AG04450 (cell line): ENCODE data around the gene OSBPL2. TPM values are rescaled to one million over a fixed set of nuclear protein-coding genes. Genes with fewer than 3 reads are reported as not detected.

Source experiments
- CTCF ChIA-PET: fragments of 300-600, 350-600 bp; formaldehyde crosslinking; extraction: SDS; loops from one replicate; lab custom pipeline; 2022; ENCODE audit warnings: antibody characterized with exemption, inconsistent platforms; lab: Charles Lee
- POLR2A ChIA-PET: fragments of 350-600 bp; formaldehyde crosslinking; extraction: SDS; loops from one replicate; lab custom pipeline; 2021; ENCODE audit warnings: antibody characterized with exemption, inconsistent platforms; lab: Yijun Ruan, JAX
- DNase-seq: peaks from one replicate; pipeline ENCODE4 v3.0.0-alpha.2; 2011; ENCODE audit warnings: low read depth, low spot score
- H3K27ac ChIP-seq: one replicate; pipeline ENCODE4 v1.5.1; 2012; ENCODE audit warnings: low read depth, low read length, control low read depth
- H3K27me3 ChIP-seq: one replicate; pipeline ENCODE4 v1.6.0; 2012; ENCODE audit warnings: low read length; ENCODE audit not compliant: control insufficient read depth, insufficient read depth
- H3K4me3 ChIP-seq: 2 replicates; pipeline ENCODE4 v1.5.1; 2011; ENCODE audit warnings: mild to moderate bottlenecking, low read depth, low read length, control low read depth
- H3K9me3 ChIP-seq: 2 replicates; pipeline ENCODE4 v1.5.1; 2012; ENCODE audit warnings: low read length; ENCODE audit not compliant: control insufficient read depth, insufficient read depth
- polyA plus RNA-seq: library from polyadenylated mRNA; depleted of rRNA; stranded (reverse); fragments of >200 nt; gene quantifications from 2 replicates; pipeline ENCODE4 v1.2.3, GENCODE V29; 2011
- TF ChIP-seq, protein P1 (sequence below): IDR thresholded peaks from 2 replicates; pipeline ENCODE4 v1.5.1; 2011; ENCODE audit warnings: low read depth, low read length, control low read depth, inconsistent platforms

Gene OSBPL2
- polyA plus RNA-seq, 1 experiment: 18.5 TPM

DNA sequence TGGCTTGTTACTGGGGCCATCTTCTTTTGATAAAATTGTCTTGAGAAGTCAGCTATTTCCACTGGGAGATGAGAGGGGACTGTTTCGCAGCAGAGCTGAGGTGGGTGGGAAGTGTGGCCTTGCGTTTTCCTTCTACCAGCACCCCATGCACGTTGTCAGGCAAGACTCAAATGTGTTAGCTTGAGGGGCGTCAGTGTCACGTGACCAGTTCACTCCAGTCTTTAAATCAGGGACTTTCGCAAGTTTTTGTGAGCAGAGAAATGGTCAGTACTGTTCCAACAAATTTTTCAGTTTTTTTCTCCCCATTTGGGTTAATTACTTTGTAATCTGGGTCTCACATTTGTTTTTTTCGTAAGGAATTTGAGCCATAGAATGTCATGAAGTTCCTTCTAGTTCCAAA lies 43.8 kb downstream of the OSBPL2 start:
- no peaks in the 10 kb centered on the region; the same call in 1 of the 2 replicates for H3K9me3 ChIP-seq
- no peak overlapping the region for H3K4me3 ChIP-seq
- H3K27me3 ChIP-seq: no peaks in the 10 kb centered on the region
- ChIA-PET POLR2A (no interaction called here), CTCF (no interaction called here)
- H3K27ac ChIP-seq: no peak overlapping the region
- DNase-seq: no peak
- TF ChIP-seq, protein P1, sequence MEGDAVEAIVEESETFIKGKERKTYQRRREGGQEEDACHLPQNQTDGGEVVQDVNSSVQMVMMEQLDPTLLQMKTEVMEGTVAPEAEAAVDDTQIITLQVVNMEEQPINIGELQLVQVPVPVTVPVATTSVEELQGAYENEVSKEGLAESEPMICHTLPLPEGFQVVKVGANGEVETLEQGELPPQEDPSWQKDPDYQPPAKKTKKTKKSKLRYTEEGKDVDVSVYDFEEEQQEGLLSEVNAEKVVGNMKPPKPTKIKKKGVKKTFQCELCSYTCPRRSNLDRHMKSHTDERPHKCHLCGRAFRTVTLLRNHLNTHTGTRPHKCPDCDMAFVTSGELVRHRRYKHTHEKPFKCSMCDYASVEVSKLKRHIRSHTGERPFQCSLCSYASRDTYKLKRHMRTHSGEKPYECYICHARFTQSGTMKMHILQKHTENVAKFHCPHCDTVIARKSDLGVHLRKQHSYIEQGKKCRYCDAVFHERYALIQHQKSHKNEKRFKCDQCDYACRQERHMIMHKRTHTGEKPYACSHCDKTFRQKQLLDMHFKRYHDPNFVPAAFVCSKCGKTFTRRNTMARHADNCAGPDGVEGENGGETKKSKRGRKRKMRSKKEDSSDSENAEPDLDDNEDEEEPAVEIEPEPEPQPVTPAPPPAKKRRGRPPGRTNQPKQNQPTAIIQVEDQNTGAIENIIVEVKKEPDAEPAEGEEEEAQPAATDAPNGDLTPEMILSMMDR: no peak

DNA sequence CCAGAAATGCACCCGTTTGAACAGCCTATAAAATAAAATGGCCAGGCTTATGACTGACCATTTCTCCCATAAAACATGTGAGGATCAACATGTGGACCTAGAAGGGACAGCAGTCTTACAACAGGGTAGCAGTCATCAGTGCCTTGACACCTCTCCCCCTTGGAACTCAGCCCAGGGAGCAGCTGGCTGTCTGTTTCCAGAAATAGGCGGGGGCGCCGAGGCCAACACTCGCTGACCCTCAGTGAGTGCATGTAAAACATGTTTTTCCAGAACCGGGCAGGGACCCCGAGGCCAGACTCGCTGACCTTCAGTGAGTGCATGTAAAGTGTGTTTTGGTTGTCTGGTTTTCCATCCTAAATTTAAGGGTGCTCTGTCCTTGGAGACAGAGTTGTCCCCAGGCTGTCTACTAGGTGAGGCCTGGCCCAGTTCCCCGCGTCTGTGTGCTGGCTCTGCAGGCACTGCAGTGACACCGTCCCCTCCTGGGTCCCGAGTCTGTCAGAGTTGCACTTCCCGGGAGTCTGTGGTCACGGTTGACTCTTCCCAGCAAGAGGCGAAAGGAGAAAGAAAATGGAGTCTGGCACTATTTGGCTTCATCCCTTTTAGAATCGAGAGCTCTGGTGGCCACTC lies 44.7 kb downstream of the OSBPL2 start:
- ChIA-PET CTCF (no interaction called here), POLR2A (no interaction called here)
- TF ChIP-seq, protein P1: no peak
- Histone ChIP-seq H3K27me3 (no peaks in the 10 kb centered on the region), H3K9me3 (no peaks in the 10 kb centered on the region; the same call in 1 of the 2 replicates), H3K4me3 (no peak overlapping the region), H3K27ac (no peak overlapping the region)
- no peak for DNase-seq

DNA sequence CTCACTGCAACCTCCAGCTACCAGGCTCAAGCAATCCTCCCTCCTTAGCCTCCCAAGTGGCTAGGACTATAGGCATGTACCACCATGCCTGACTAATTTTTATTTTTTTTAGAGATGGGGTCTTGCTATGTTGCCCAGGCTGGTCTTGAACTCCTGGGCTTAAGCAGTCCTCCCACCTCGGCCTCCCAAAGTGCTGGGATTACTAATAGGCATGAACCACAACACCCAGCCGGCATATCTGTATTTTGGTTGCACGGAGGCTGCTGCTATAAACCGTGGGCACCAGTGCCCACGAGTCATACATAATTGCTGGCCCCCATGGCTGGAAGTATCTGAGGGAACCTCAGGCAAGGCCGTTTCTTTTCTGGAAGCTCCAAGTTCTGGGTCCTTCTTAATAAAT lies 46.1 kb downstream of the OSBPL2 start:
- Histone ChIP-seq H3K4me3 (no peak overlapping the region), H3K27me3 (no peaks in the 10 kb centered on the region), H3K27ac (no peak overlapping the region), H3K9me3 (no peaks in the 10 kb centered on the region; the same call in 1 of the 2 replicates)
- CTCF ChIA-PET: interaction anchor here (0.7 kb wide), 1 partner anchor 18 kb away, joined by 5 read pairs; no protein-coding TSS in a partner anchor
- POLR2A ChIA-PET: no interaction called here
- TF ChIP-seq, protein P1: no peak
- DNase-seq: no peak

DNA sequence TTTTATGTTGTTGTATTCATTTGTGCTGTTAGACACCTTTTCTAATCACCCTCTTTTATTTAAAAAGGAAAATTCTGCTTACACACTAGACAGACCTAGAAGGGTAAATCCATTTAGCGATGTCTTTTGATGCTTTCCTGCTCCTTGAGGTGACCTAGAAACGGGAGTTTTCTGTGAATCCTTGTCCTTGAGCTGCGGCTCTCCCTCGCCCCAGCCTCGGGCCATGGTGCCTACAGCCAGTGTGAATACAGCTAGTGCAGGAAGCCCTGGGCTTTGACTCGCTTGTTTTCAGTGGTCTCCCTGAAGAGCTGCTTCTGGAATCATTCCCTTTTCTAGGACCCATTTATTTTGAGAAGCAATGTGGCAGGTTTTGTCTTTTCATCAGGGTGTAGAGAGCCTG lies 46.8 kb downstream of the OSBPL2 start:
- POLR2A ChIA-PET: no interaction called here
- CTCF ChIA-PET: no interaction called here
- TF ChIP-seq, protein P1: no peak
- Histone ChIP-seq H3K4me3 (no peak overlapping the region), H3K27ac (no peak overlapping the region), H3K27me3 (no peaks in the 10 kb centered on the region), H3K9me3 (no peaks in the 10 kb centered on the region; the same call in 1 of the 2 replicates)
- DNase-seq: no peak

DNA sequence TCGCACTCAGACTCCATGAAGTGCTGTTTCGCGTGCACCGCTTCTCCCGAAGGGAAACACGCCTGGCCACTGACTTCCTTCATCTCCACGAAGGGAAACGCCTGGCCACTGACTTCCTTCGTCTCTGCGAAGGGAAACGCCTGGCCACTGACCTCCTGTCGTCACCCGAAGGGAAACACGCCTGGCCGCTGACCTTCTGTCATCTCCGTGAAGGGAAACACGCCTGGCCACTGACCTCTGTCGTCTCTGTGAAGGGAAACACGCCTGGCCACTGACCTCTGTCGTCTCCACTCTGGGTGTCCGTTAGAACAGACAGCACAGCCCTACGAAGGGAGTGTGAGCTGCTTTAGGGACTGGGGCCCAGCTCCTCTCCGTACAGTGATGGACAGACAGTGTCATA lies 47.4 kb downstream of the OSBPL2 start:
- TF ChIP-seq, protein P1: no peak
- ChIA-PET CTCF (no interaction called here), POLR2A (no interaction called here)
- Histone ChIP-seq H3K27ac (no peak overlapping the region), H3K9me3 (no peaks in the 10 kb centered on the region; the same call in 1 of the 2 replicates), H3K27me3 (no peaks in the 10 kb centered on the region), H3K4me3 (no peak overlapping the region)
- no peak for DNase-seq
